H9 (cell line): Measurements from ENCODE around the gene NAPSA. TPM values are rescaled to one million over a fixed set of nuclear protein-coding genes. Genes with fewer than 3 reads are reported as not detected.

ENCODE experiments used
- DNase-seq: peaks from one replicate; pipeline ENCODE4 v3.0.0-alpha.2; 2017
- H2AFZ ChIP-seq: one replicate; pipeline ENCODE4 v1.6.1; 2013; ENCODE audit warnings: mild to moderate bottlenecking, low read length, control low read depth, moderate library complexity
- H2AK5ac ChIP-seq: 2 replicates; pipeline ENCODE4 v1.6.1; 2013; ENCODE audit warnings: low read length, control low read depth, mixed read lengths; ENCODE audit not compliant: insufficient read length
- H2BK120ac ChIP-seq: one replicate; pipeline ENCODE4 v1.6.1; 2013; ENCODE audit warnings: low read depth, mild to moderate bottlenecking, low read length, control low read depth, inconsistent platforms; ENCODE audit not compliant: poor library complexity, severe bottlenecking
- H2BK12ac ChIP-seq: 2 replicates; pipeline ENCODE4 v1.6.1; 2013; ENCODE audit warnings: low read length, control low read depth, mixed read lengths, low read depth; ENCODE audit not compliant: insufficient read length
- H2BK15ac ChIP-seq: 2 replicates; pipeline ENCODE4 v1.6.1; 2013; ENCODE audit warnings: low read depth, low read length, control low read depth
- H2BK20ac ChIP-seq: one replicate; pipeline ENCODE4 v1.6.1; 2013; ENCODE audit warnings: low read depth, mild to moderate bottlenecking, low read length, control low read depth, inconsistent platforms; ENCODE audit not compliant: poor library complexity, severe bottlenecking
- H2BK5ac ChIP-seq: 2 replicates; pipeline ENCODE4 v1.6.1; 2013; ENCODE audit warnings: low read length, control low read depth, mixed read lengths; ENCODE audit not compliant: insufficient read length
- H3K14ac ChIP-seq: 2 replicates; pipeline ENCODE4 v1.6.1; 2013; ENCODE audit warnings: low read length, control low read depth; ENCODE audit not compliant: insufficient read depth
- H3K18ac ChIP-seq: 2 replicates; pipeline ENCODE4 v1.6.1; 2013; ENCODE audit warnings: low read depth, mild to moderate bottlenecking, mixed read lengths, low read length, control low read depth; ENCODE audit not compliant: insufficient read length
- H3K23ac ChIP-seq: 2 replicates; pipeline ENCODE4 v1.6.1; 2013; ENCODE audit warnings: low read length, control low read depth, mixed read lengths, low read depth; ENCODE audit not compliant: insufficient read length
- H3K23me2 ChIP-seq: 2 replicates; pipeline ENCODE4 v1.6.1; 2013; ENCODE audit warnings: low read depth, mild to moderate bottlenecking, mixed read lengths, low read length, control low read depth; ENCODE audit not compliant: insufficient read length, poor library complexity, severe bottlenecking
- H3K27ac ChIP-seq: 2 replicates; pipeline ENCODE4 v1.5.1; 2013; ENCODE audit warnings: low read length, control low read depth, mixed read lengths, low read depth; ENCODE audit not compliant: insufficient read length
- H3K27me3 ChIP-seq: 2 replicates; pipeline ENCODE4 v1.6.1; 2013; ENCODE audit warnings: low read length, control low read depth, inconsistent platforms; ENCODE audit not compliant: insufficient read depth
- H3K4ac ChIP-seq: 2 replicates; pipeline ENCODE4 v1.6.1; 2013; ENCODE audit warnings: low read depth, mild to moderate bottlenecking, control low read depth, inconsistent platforms, low read length, moderate library complexity
- H3K4me1 ChIP-seq: 2 replicates; pipeline ENCODE4 v1.6.1; 2013; ENCODE audit warnings: low read length, control low read depth, inconsistent platforms; ENCODE audit not compliant: insufficient read depth
- H3K4me2 ChIP-seq: 2 replicates; pipeline ENCODE4 v1.6.1; 2013; ENCODE audit warnings: low read length, control low read depth, mixed read lengths; ENCODE audit not compliant: insufficient read length, insufficient read depth
- H3K56ac ChIP-seq: 2 replicates; pipeline ENCODE4 v1.6.1; 2013; ENCODE audit warnings: low read depth, mild to moderate bottlenecking, mixed read lengths, low read length, control low read depth; ENCODE audit not compliant: insufficient read length
- H3K79me1 ChIP-seq: 2 replicates; pipeline ENCODE4 v1.6.1; 2013; ENCODE audit warnings: low read depth, mild to moderate bottlenecking, moderate library complexity, low read length, control low read depth, inconsistent platforms; ENCODE audit not compliant: insufficient read depth, poor library complexity, severe bottlenecking
- H3K79me2 ChIP-seq: 2 replicates; pipeline ENCODE4 v1.6.1; 2013; ENCODE audit warnings: low read length, control low read depth, inconsistent platforms; ENCODE audit not compliant: insufficient read depth
- H3K9ac ChIP-seq: 2 replicates; pipeline ENCODE4 v1.6.1; 2013; ENCODE audit warnings: low read length, control low read depth, mixed read lengths; ENCODE audit not compliant: insufficient read length; ENCODE audit errors: extremely low read depth
- H3K9me3 ChIP-seq: one replicate; pipeline ENCODE4 v1.6.1; 2013; ENCODE audit warnings: low read depth, low read length, inconsistent platforms; ENCODE audit not compliant: control insufficient read depth
- H3T11ph ChIP-seq: one replicate; pipeline ENCODE4 v1.6.1; 2013; ENCODE audit warnings: mild to moderate bottlenecking, low read length, control low read depth, inconsistent platforms
- H4K20me1 ChIP-seq: one replicate; pipeline ENCODE4 v1.6.1; 2013; ENCODE audit not compliant: control insufficient read depth, insufficient read length, insufficient read depth
- H4K5ac ChIP-seq: 2 replicates; pipeline ENCODE4 v1.6.1; 2013; ENCODE audit warnings: low read depth, mild to moderate bottlenecking, mixed read lengths, low read length, control low read depth; ENCODE audit not compliant: insufficient read length
- H4K8ac ChIP-seq: replicated peaks from 2 replicates; pipeline ENCODE4 v1.6.1; 2013; ENCODE audit warnings: low read length, control low read depth, mixed read lengths, low read depth; ENCODE audit not compliant: insufficient read length
- H4K91ac ChIP-seq: 2 replicates; pipeline ENCODE4 v1.6.1; 2013; ENCODE audit warnings: low read depth, mild to moderate bottlenecking, moderate library complexity, mixed read lengths, low read length, control low read depth; ENCODE audit not compliant: insufficient read length
- H3K27ac Mint-ChIP-seq, 3 experiments: 2 replicates in 2 of 3; 3 replicates in 1 of 3; pipeline ENCODE4 v1.8.0; 2020 to 2021; ENCODE audit warnings: mixed read lengths in 3 of 3, mild to moderate bottlenecking in 1 of 3, moderate library complexity in 1 of 3
- H3K27me3 Mint-ChIP-seq: 2 replicates; pipeline ENCODE4 v1.8.0; 2021; ENCODE audit warnings: low read depth, mild to moderate bottlenecking, moderate library complexity, mixed read lengths
- H3K36me3 Mint-ChIP-seq, 3 experiments: 2 replicates in 2 of 3; 3 replicates in 1 of 3; pipeline ENCODE4 v1.8.0; 2020 to 2021; ENCODE audit warnings: low read depth in 3 of 3, mixed read lengths in 3 of 3; ENCODE audit not compliant: insufficient read depth in 1 of 3
- H3K4me1 Mint-ChIP-seq, 2 experiments: 2 replicates each; pipeline ENCODE4 v1.8.0; 2020; ENCODE audit warnings: mixed read lengths in 2 of 2
- H3K4me3 Mint-ChIP-seq, 2 experiments: 2 replicates in 1 of 2; 3 replicates in 1 of 2; pipeline ENCODE4 v1.8.0; 2020 to 2021; ENCODE audit warnings: mild to moderate bottlenecking in 2 of 2, mixed read lengths in 2 of 2, moderate library complexity in 1 of 2
- H3K9me3 Mint-ChIP-seq, 2 experiments: 2 replicates in 1 of 2; 3 replicates in 1 of 2; pipeline ENCODE4 v1.8.0; 2020; ENCODE audit warnings: mild to moderate bottlenecking in 2 of 2, mixed read lengths in 2 of 2, moderate library complexity in 1 of 2
- WGBS: extraction: QIAGEN DNeasy Blood & Tissue Kit; methylation state at CpG from one replicate; pipeline ENCODE4 v1.1.7; 2013; ENCODE audit warnings: missing lambda C conversion rate, low lambda C conversion rate, mixed read lengths; ENCODE audit not compliant: insufficient read length; ENCODE audit errors: extremely low coverage; 5-methylcytosine and 5-hydroxymethylcytosine counted together
- total RNA-seq: library from RNA; stranded (reverse); gene quantifications from 2 replicates; pipeline ENCODE4 v1.2.1, GENCODE V29; 2021
- TF ChIP-seq, protein P1 (sequence below): fragments of 200-600 bp; sonication (generic); conservative IDR thresholded peaks from 3 replicates; pipeline ENCODE4 v1.8.0; 2021; ENCODE audit warnings: antibody characterized with exemption, mild to moderate bottlenecking

NAPSA gene
- total RNA-seq, 1 experiment from 2014 or later, result 0.44 TPM

- H2AFZ ChIP-seq, result no peak overlapping the region
- no peaks in the 10 kb centered on the region for H3K4me1 ChIP-seq
- H3K23me2 ChIP-seq, result peaks cover 3% of the 10 kb centered on the region
- no peaks in the 10 kb centered on the region for H3K27me3 ChIP-seq
- DNase-seq, result no peak
- H3K79me1 ChIP-seq, result no peaks in the 10 kb centered on the region
- no peak overlapping the region for H2BK15ac ChIP-seq
- H3K27me3 Mint-ChIP-seq, result peaks cover 1% of the 10 kb centered on the region; the same call in 1 of the 2 replicates
- H2AK5ac ChIP-seq, result no peak overlapping the region
- no peak overlapping the region for H2BK20ac ChIP-seq
- TF ChIP-seq, protein P1, sequence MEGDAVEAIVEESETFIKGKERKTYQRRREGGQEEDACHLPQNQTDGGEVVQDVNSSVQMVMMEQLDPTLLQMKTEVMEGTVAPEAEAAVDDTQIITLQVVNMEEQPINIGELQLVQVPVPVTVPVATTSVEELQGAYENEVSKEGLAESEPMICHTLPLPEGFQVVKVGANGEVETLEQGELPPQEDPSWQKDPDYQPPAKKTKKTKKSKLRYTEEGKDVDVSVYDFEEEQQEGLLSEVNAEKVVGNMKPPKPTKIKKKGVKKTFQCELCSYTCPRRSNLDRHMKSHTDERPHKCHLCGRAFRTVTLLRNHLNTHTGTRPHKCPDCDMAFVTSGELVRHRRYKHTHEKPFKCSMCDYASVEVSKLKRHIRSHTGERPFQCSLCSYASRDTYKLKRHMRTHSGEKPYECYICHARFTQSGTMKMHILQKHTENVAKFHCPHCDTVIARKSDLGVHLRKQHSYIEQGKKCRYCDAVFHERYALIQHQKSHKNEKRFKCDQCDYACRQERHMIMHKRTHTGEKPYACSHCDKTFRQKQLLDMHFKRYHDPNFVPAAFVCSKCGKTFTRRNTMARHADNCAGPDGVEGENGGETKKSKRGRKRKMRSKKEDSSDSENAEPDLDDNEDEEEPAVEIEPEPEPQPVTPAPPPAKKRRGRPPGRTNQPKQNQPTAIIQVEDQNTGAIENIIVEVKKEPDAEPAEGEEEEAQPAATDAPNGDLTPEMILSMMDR, result no peak
- no peak overlapping the region for H3K14ac ChIP-seq
- no peaks in the 10 kb centered on the region for H3K79me2 ChIP-seq
- no peak overlapping the region for H3K4ac ChIP-seq
- no peak overlapping the region for H4K8ac ChIP-seq
- no peak overlapping the region for H3T11ph ChIP-seq
- peaks cover 0 to 2% of the 10 kb centered on the region in 2 experiments; a peak in 2 of 5 replicates for H3K9me3 Mint-ChIP-seq
- peaks cover 30 to 55% (median 45%) of the 10 kb centered on the region in 3 experiments for H3K36me3 Mint-ChIP-seq
- no peak overlapping the region for H3K27ac Mint-ChIP-seq
- H3K4me1 Mint-ChIP-seq, result peaks cover 7 to 13% of the 10 kb centered on the region in 2 experiments
- H2BK12ac ChIP-seq, result no peak overlapping the region
- no peak overlapping the region for H3K4me2 ChIP-seq
- H3K4me3 Mint-ChIP-seq, result no peak overlapping the region
- H3K18ac ChIP-seq, result no peak overlapping the region
- no peak overlapping the region for H2BK5ac ChIP-seq
- no peak overlapping the region for H3K9ac ChIP-seq
- no peak overlapping the region for H3K56ac ChIP-seq
- H3K23ac ChIP-seq, result no peak overlapping the region
- no peak overlapping the region for H3K27ac ChIP-seq
- no peak overlapping the region for H2BK120ac ChIP-seq
- no peak overlapping the region for H4K91ac ChIP-seq
- no peak overlapping the region for H4K5ac ChIP-seq
- H3K9me3 ChIP-seq, result no peaks in the 10 kb centered on the region
- no CpG with 5 or more reads among the region's 21 CpGs for WGBS
- H4K20me1 ChIP-seq, result no peaks in the 10 kb centered on the region
These were observed 48.1 kb upstream of the NAPSA start for GRCh38 chr19:50413531-50413930.
